Endodermal cell (in vitro differentiated cells): ENCODE measurements around the gene MBIP. TPM values are rescaled to one million over a fixed set of nuclear protein-coding genes. Genes with fewer than 3 reads are reported as not detected.

Source experiments
- DNase-seq: peaks from one replicate; pipeline ENCODE4 v3.0.0-alpha.2; 2017
- H3K27ac ChIP-seq: 2 replicates; pipeline ENCODE4 v1.5.1; 2013; ENCODE audit warnings: mild to moderate bottlenecking, low read depth, low read length, moderate library complexity
- H3K27me3 ChIP-seq: 2 replicates; pipeline ENCODE4 v1.6.1; 2013; ENCODE audit warnings: mild to moderate bottlenecking, low read length, moderate library complexity; ENCODE audit not compliant: insufficient read depth, control insufficient read depth, poor library complexity, severe bottlenecking
- H3K36me3 ChIP-seq: 2 replicates; pipeline ENCODE4 v1.7.0; 2013; ENCODE audit warnings: mild to moderate bottlenecking, low read length, moderate library complexity; ENCODE audit not compliant: control insufficient read depth, insufficient read depth
- H3K4me1 ChIP-seq: one replicate; pipeline ENCODE4 v1.7.0; 2013; ENCODE audit warnings: low read length; ENCODE audit not compliant: control insufficient read depth, insufficient read depth
- H3K4me3 ChIP-seq: 2 replicates; pipeline ENCODE4 v1.5.1; 2013; ENCODE audit warnings: mild to moderate bottlenecking, low read length, moderate library complexity
- H3K9ac ChIP-seq: 2 replicates; pipeline ENCODE4 v1.6.1; 2013; ENCODE audit warnings: mild to moderate bottlenecking, low read length, moderate library complexity; ENCODE audit not compliant: poor library complexity, severe bottlenecking; ENCODE audit errors: extremely low read depth
- H3K9me3 ChIP-seq: 2 replicates; pipeline ENCODE4 v1.6.1; 2013; ENCODE audit warnings: mild to moderate bottlenecking, low read length, moderate library complexity; ENCODE audit not compliant: control insufficient read depth
- H3K27ac Mint-ChIP-seq: 2 replicates; pipeline ENCODE4 v1.8.0; 2020; ENCODE audit warnings: mixed read lengths
- H3K27me3 Mint-ChIP-seq: 2 replicates; pipeline ENCODE4 v1.8.0; 2021; ENCODE audit warnings: mild to moderate bottlenecking, mixed read lengths; ENCODE audit not compliant: insufficient read depth
- H3K36me3 Mint-ChIP-seq: 2 replicates; pipeline ENCODE4 v1.8.0; 2020; ENCODE audit warnings: low read depth, mixed read lengths
- H3K4me1 Mint-ChIP-seq: 2 replicates; pipeline ENCODE4 v1.8.0; 2020; ENCODE audit warnings: mixed read lengths
- H3K4me3 Mint-ChIP-seq: 2 replicates; pipeline ENCODE4 v1.8.0; 2020; ENCODE audit warnings: mild to moderate bottlenecking, moderate library complexity, mixed read lengths
- H3K9me3 Mint-ChIP-seq: 2 replicates; pipeline ENCODE4 v1.8.0; 2020; ENCODE audit warnings: mild to moderate bottlenecking, mixed read lengths
- CTCF ChIP-seq: fragments of 200-600 bp; sonication (generic); conservative IDR thresholded peaks from 2 replicates; pipeline ENCODE4 v1.5.0; 2021; ENCODE audit warnings: antibody characterized with exemption, mild to moderate bottlenecking
- WGBS, 2 experiments: methylation state at CpG; one replicate each; pipeline versions ENCODE4 v1.1.5 to v1.1.7; 2013; ENCODE audit warnings: missing lambda C conversion rate in 2 of 2, mixed read lengths in 1 of 2; ENCODE audit not compliant: insufficient coverage in 1 of 2, insufficient read length in 1 of 2; 5-methylcytosine and 5-hydroxymethylcytosine counted together
- total RNA-seq, 2 donors: library from RNA; stranded (reverse); fragmentation: NEBNext Ultra II Directional in 1 of 2; extraction: Animal tissue kit (Norgen Biotek cat#: 25700) in 1 of 2; gene quantifications; 2 replicates in 1 of 2; 3 replicates in 1 of 2; pipeline ENCODE4 v1.2.1, GENCODE V29; 2021

The MBIP gene
- total RNA-seq, 2 donors from 2014 or later = 35.5 TPM

- no peaks in the 10 kb centered on the region for H3K9me3 ChIP-seq
- no peak for TF ChIP-seq CTCF
- Mint-ChIP-seq H3K4me1 (peaks cover 52% of the 10 kb centered on the region), H3K27me3 (no peaks in the 10 kb centered on the region), H3K9me3 (no peaks in the 10 kb centered on the region), H3K27ac (no peak overlapping the region), H3K4me3 (no peak overlapping the region), H3K36me3 (peaks cover 29% of the 10 kb centered on the region)
- H3K4me1 ChIP-seq = peaks cover 15% of the 10 kb centered on the region
- DNase-seq = no peak
- H3K4me3 ChIP-seq = no peak overlapping the region
- no peaks in the 10 kb centered on the region for H3K27me3 ChIP-seq
- WGBS, 2 experiments = 20 to 64% methylated on average over 1 to 2 of the region's 2 CpGs
- H3K27ac ChIP-seq = no peak overlapping the region
- H3K36me3 ChIP-seq = peaks cover 57% of the 10 kb centered on the region
- H3K9ac ChIP-seq = no peak overlapping the region
These were observed 7.2 kb downstream of the MBIP start for GRCh38 chr14:36313206-36313605.

GRCh38 chr14:36306836-36307235, 13.6 kb downstream of the MBIP start:
- no peak overlapping the region for H3K4me3 Mint-ChIP-seq
- H3K4me1 Mint-ChIP-seq = peaks cover 26% of the 10 kb centered on the region
- no peaks in the 10 kb centered on the region for H3K27me3 Mint-ChIP-seq
- Histone ChIP-seq H3K9me3 (no peaks in the 10 kb centered on the region), H3K4me1 (peaks cover 9% of the 10 kb centered on the region), H3K27ac (no peak overlapping the region), H3K9ac (no peak overlapping the region), H3K4me3 (no peak overlapping the region), H3K27me3 (no peaks in the 10 kb centered on the region), H3K36me3 (peaks cover 96% of the 10 kb centered on the region)
- DNase-seq = no peak
- H3K27ac Mint-ChIP-seq = no peak overlapping the region
- H3K36me3 Mint-ChIP-seq = peaks cover 64% of the 10 kb centered on the region
- no peak for TF ChIP-seq CTCF
- WGBS, 2 experiments = 100% methylated on average over 1 to 2 of the region's 2 CpGs
- no peaks in the 10 kb centered on the region for H3K9me3 Mint-ChIP-seq

- Mint-ChIP-seq H3K27me3 (no peaks in the 10 kb centered on the region), H3K27ac (no peak overlapping the region), H3K36me3 (peaks cover 53% of the 10 kb centered on the region), H3K4me3 (no peak overlapping the region), H3K4me1 (peaks cover 25% of the 10 kb centered on the region), H3K9me3 (no peaks in the 10 kb centered on the region)
- TF ChIP-seq CTCF = no peak
- Histone ChIP-seq H3K9me3 (no peaks in the 10 kb centered on the region), H3K36me3 (peaks cover 89% of the 10 kb centered on the region), H3K4me3 (no peak overlapping the region), H3K27ac (no peak overlapping the region), H3K27me3 (no peaks in the 10 kb centered on the region), H3K4me1 (peaks cover 9% of the 10 kb centered on the region), H3K9ac (no peak overlapping the region)
- no peak for DNase-seq
These were observed 15.5 kb downstream of the MBIP start for GRCh38 chr14:36304895-36305294.
